ENCODE results near the gene NPLOC4. TPM values are rescaled to one million over a fixed set of nuclear protein-coding genes. Genes with fewer than 3 reads are reported as not detected.

The NPLOC4 gene
- total and polyA plus RNA-seq, 2 of the 13 experiments (the other 11 are each of a cell fraction or from before 2014, with no cell fraction given), result 57.0 to 97.0 TPM

DNA sequence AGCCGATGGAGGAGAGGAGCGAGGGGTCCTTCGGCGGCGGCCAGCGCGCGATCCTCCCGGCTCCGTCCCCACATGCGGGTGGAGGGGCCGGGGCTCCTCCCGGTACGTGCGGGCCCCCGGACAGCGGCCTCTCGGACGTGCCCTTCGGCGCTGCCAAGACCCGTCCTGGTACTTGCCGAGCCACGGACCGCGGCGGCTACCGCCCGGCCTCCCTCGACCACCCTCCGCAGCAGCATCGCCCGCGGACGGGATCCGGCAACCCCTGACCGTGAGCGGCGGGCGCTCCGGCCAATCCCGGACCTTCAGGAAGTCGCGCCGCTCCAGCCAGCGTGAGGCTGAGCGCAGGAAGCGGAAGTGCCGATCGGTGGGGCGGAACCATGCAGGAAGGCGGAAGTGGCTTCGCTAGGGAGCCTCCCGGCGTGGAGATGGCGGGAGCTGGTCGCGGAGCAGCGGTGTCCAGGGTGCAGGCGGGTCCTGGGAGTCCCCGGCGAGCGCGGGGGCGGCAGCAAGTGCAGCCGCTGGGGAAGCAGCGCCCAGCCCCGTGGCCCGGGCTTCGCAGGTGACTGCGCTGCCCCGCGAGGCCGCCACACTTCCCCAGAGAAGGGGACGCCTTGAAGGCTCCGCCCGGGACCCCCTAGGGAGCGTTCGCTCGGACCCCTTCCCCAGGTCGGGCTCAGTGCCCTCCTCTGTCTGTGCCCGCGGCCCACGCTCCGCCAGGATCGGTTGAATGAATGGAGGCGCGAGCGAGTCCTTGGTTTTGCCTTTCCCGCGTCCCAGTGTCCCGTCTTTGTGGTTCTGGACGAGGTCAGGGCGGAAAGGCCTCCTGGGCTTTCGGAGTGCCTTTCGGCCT is 29.7 kb upstream of the NPLOC4 start, which contains the start of the genes CCDC137 and OXLD1 (continued):
- TF ChIP-seq, protein P1, sequence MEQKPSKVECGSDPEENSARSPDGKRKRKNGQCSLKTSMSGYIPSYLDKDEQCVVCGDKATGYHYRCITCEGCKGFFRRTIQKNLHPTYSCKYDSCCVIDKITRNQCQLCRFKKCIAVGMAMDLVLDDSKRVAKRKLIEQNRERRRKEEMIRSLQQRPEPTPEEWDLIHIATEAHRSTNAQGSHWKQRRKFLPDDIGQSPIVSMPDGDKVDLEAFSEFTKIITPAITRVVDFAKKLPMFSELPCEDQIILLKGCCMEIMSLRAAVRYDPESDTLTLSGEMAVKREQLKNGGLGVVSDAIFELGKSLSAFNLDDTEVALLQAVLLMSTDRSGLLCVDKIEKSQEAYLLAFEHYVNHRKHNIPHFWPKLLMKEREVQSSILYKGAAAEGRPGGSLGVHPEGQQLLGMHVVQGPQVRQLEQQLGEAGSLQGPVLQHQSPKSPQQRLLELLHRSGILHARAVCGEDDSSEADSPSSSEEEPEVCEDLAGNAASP (CRISPR knock-in tag; IDR thresholded peaks at IDR 0.05; ENCODE audit: borderline replicate concordance), result 0 out of 2 replicates have a peak, but pooled peaks have one; percentile 30
- TF ChIP-seq, protein P2, sequence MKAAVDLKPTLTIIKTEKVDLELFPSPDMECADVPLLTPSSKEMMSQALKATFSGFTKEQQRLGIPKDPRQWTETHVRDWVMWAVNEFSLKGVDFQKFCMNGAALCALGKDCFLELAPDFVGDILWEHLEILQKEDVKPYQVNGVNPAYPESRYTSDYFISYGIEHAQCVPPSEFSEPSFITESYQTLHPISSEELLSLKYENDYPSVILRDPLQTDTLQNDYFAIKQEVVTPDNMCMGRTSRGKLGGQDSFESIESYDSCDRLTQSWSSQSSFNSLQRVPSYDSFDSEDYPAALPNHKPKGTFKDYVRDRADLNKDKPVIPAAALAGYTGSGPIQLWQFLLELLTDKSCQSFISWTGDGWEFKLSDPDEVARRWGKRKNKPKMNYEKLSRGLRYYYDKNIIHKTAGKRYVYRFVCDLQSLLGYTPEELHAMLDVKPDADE (CRISPR knock-in tag; IDR thresholded peaks at IDR 0.05), result no peak
- TF ChIP-seq CBFB (CRISPR knock-in tag; IDR thresholded peaks at IDR 0.05), result peak; percentile 75
- no peak for TF ChIP-seq SRF (IDR thresholded peaks at IDR 0.05; ENCODE audit: low read depth, low read length)
- TF ChIP-seq, protein P3, sequence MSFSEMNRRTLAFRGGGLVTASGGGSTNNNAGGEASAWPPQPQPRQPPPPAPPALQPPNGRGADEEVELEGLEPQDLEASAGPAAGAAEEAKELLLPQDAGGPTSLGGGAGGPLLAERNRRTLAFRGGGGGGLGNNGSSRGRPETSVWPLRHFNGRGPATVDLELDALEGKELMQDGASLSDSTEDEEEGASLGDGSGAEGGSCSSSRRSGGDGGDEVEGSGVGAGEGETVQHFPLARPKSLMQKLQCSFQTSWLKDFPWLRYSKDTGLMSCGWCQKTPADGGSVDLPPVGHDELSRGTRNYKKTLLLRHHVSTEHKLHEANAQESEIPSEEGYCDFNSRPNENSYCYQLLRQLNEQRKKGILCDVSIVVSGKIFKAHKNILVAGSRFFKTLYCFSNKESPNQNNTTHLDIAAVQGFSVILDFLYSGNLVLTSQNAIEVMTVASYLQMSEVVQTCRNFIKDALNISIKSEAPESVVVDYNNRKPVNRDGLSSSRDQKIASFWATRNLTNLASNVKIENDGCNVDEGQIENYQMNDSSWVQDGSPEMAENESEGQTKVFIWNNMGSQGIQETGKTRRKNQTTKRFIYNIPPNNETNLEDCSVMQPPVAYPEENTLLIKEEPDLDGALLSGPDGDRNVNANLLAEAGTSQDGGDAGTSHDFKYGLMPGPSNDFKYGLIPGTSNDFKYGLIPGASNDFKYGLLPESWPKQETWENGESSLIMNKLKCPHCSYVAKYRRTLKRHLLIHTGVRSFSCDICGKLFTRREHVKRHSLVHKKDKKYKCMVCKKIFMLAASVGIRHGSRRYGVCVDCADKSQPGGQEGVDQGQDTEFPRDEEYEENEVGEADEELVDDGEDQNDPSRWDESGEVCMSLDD (CRISPR knock-in tag; IDR thresholded peaks at IDR 0.05; ENCODE audit: borderline replicate concordance), result peak; percentile 47; the same call in 1 of the 2 replicates
- TF ChIP-seq ZNF264 (CRISPR knock-in tag; IDR thresholded peaks at IDR 0.05), result peak; percentile 65; the same call in 1 of the 2 replicates
- TF ChIP-seq, protein P4, sequence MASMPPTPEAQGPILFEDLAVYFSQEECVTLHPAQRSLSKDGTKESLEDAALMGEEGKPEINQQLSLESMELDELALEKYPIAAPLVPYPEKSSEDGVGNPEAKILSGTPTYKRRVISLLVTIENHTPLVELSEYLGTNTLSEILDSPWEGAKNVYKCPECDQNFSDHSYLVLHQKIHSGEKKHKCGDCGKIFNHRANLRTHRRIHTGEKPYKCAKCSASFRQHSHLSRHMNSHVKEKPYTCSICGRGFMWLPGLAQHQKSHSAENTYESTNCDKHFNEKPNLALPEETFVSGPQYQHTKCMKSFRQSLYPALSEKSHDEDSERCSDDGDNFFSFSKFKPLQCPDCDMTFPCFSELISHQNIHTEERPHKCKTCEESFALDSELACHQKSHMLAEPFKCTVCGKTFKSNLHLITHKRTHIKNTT (CRISPR knock-in tag; IDR thresholded peaks at IDR 0.05), result no peak
- TF ChIP-seq KDM3A (CRISPR knock-in tag; IDR thresholded peaks at IDR 0.05; ENCODE audit: low read depth), result no peak; the same call in 1 of the 2 replicates
- TF ChIP-seq CREB1 (IDR thresholded peaks at IDR 0.05), result peak; percentile 79
- TF ChIP-seq CREB1 (CRISPR knock-in tag; IDR thresholded peaks at IDR 0.05), result no peak
- no peak for TF ChIP-seq MAFK (conservative IDR thresholded peaks at IDR 0.05 in 1 of 2, IDR thresholded peaks at IDR 0.05 in 1 of 2; ENCODE audit: low read length in 2 of 2)
- TF ChIP-seq, protein P5, sequence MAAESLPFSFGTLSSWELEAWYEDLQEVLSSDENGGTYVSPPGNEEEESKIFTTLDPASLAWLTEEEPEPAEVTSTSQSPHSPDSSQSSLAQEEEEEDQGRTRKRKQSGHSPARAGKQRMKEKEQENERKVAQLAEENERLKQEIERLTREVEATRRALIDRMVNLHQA (CRISPR knock-in tag; IDR thresholded peaks at IDR 0.05), result no peak
- peak; percentile 83; the same call in 1 of the 2 replicates for TF ChIP-seq ZSCAN29 (CRISPR knock-in tag; conservative IDR thresholded peaks at IDR 0.05)
- TF ChIP-seq, protein P6, sequence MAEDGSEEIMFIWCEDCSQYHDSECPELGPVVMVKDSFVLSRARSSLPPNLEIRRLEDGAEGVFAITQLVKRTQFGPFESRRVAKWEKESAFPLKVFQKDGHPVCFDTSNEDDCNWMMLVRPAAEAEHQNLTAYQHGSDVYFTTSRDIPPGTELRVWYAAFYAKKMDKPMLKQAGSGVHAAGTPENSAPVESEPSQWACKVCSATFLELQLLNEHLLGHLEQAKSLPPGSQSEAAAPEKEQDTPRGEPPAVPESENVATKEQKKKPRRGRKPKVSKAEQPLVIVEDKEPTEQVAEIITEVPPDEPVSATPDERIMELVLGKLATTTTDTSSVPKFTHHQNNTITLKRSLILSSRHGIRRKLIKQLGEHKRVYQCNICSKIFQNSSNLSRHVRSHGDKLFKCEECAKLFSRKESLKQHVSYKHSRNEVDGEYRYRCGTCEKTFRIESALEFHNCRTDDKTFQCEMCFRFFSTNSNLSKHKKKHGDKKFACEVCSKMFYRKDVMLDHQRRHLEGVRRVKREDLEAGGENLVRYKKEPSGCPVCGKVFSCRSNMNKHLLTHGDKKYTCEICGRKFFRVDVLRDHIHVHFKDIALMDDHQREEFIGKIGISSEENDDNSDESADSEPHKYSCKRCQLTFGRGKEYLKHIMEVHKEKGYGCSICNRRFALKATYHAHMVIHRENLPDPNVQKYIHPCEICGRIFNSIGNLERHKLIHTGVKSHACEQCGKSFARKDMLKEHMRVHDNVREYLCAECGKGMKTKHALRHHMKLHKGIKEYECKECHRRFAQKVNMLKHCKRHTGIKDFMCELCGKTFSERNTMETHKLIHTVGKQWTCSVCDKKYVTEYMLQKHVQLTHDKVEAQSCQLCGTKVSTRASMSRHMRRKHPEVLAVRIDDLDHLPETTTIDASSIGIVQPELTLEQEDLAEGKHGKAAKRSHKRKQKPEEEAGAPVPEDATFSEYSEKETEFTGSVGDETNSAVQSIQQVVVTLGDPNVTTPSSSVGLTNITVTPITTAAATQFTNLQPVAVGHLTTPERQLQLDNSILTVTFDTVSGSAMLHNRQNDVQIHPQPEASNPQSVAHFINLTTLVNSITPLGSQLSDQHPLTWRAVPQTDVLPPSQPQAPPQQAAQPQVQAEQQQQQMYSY (CRISPR knock-in tag; IDR thresholded peaks at IDR 0.05), result peak; percentile 80
- peak; percentile 56 for TF ChIP-seq RAD21 (CRISPR knock-in tag; IDR thresholded peaks at IDR 0.05)

Data from HepG2 (cell line).